Measurements from ENCODE around the gene KCNN3. TPM values are rescaled to one million over a fixed set of nuclear protein-coding genes. Genes with fewer than 3 reads are reported as not detected.
"Not testable (repeated sequence)": the region's sequence is repeated elsewhere in the genome, so short reads cannot be mapped to it uniquely, and the experiment has no call there.

The KCNN3 gene
- total RNA-seq: under 1 TPM; 0.12 to 0.29 TPM
- total RNA-seq: 0.15 to 0.23 reads per million in 2 donors

DNA sequence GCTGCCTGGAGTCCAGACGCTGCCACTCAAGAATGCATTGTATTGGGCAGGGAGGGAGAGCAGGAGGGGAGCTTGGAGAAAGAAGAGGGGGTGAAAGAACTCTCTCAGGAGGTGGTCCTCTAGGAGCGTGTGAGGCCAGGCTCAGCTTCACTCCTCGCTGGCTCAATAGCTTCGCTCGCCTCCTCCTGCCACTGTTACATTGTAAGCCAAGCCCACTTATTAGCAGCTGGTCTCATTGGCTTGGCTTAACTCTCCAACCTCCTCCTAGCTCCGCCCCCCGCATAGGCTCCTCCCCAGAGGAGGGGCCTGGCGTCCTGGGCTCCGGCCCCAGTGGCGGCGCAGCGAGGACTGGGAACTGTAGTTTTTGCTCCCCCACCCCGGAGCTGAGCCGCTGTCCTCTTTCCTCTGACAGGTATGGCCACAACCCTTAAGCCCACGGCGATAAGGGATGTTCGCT is at the start of gene KCNN3:
KCNN3 (minus strand) TSS at position 167 of the 457 bp plus-strand sequence. CDS start 317 bp downstream, outside the sequence.
- no peaks in the 10 kb centered on the region for H3K9me3 ChIP-seq (ENCODE audit: control insufficient read depth, low read length, poor library complexity, severe bottlenecking)
- H3K36me3 Mint-ChIP-seq (ENCODE audit: low read depth): peaks cover 4% of the 10 kb centered on the region
- peak within 1 kb of the TSS; percentile 57 for H3K27ac Mint-ChIP-seq
- ATAC-seq (peak; percentile 99), DNase-seq (peak; percentile 62 to 69 (median 68))
- H3K4me1 Mint-ChIP-seq: peaks cover 21% of the 10 kb centered on the region
- H3K4me3 Mint-ChIP-seq: peak within 1 kb of the TSS; percentile 50
- H3K27me3 Mint-ChIP-seq: peaks cover 88% of the 10 kb centered on the region

- Mint-ChIP-seq H3K27me3 (no peaks in the 10 kb centered on the region), H3K27ac (no peak overlapping the region), H3K4me1 (peaks cover 4% of the 10 kb centered on the region), H3K36me3 (ENCODE audit: low read depth) (peaks cover 5% of the 10 kb centered on the region), H3K4me3 (no peak overlapping the region)
- ATAC-seq: no peak
- no peak for DNase-seq
- H3K9me3 ChIP-seq (ENCODE audit: control insufficient read depth, low read length, poor library complexity, severe bottlenecking): no peaks in the 10 kb centered on the region
These were observed 43.2 kb upstream of the KCNN3 start for GRCh38 chr1:154913273-154913672.

- Mint-ChIP-seq H3K36me3 (ENCODE audit: low read depth) (peaks cover 5% of the 10 kb centered on the region), H3K4me1 (peaks cover 4% of the 10 kb centered on the region), H3K27me3 (no peaks in the 10 kb centered on the region), H3K27ac (no peak overlapping the region), H3K4me3 (no peak overlapping the region)
- DNase-seq (no peak), ATAC-seq (no peak)
- H3K9me3 ChIP-seq (ENCODE audit: control insufficient read depth, low read length, poor library complexity, severe bottlenecking): no peaks in the 10 kb centered on the region
These were observed 42.7 kb upstream of the KCNN3 start for GRCh38 chr1:154912755-154913154.

DNA sequence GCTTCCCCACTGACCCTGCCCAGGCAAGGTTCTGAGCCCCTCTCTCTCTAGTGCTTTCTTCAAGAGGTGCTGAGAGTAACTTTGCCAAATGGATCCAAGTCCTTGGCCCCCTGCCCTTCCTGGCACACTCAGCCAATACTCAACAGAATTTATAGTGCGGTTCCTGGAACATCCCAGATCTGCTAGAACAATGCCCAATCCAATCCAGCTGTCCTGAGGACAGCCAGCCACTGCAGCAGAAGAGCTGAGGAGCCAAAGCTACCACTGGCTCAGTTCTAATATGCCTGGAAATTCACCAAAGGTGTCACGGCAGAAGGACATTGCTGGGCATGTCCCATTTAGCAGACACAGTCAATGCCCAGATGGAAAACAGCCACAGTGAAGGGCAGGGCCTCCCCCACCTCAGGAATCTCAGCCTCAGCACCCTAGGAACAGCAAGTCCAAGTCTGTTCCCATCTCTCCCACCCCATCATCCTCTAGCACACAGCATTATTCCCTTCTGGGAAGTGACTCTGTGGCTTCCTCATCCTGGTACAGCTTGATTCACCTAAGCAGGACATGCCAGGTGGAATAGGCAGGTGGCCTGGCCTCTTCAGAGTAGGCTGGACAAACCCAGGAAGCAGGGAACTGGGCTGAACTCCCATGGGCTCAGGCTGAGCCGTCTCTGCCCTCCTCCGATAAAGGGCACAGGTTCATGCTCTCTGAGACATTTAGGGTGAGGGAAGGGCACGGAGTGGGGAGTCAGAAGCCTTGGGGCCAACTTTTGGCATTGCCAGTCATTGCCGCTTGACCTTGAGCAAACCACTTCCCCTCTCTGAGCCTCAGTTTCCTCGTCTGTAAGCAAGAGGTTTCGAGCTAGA is 41.8 kb upstream of the KCNN3 start:
- ATAC-seq (no peak), DNase-seq (no peak)
- peak overlapping the region; percentile 14 for H3K27ac Mint-ChIP-seq
- H3K4me3 Mint-ChIP-seq: peak overlapping the region; percentile 15
- H3K36me3 Mint-ChIP-seq (ENCODE audit: low read depth): peaks cover 5% of the 10 kb centered on the region
- H3K9me3 ChIP-seq (ENCODE audit: control insufficient read depth, low read length, poor library complexity, severe bottlenecking): no peaks in the 10 kb centered on the region
- no peaks in the 10 kb centered on the region for H3K27me3 Mint-ChIP-seq
- H3K4me1 Mint-ChIP-seq: peaks cover 4% of the 10 kb centered on the region

DNA sequence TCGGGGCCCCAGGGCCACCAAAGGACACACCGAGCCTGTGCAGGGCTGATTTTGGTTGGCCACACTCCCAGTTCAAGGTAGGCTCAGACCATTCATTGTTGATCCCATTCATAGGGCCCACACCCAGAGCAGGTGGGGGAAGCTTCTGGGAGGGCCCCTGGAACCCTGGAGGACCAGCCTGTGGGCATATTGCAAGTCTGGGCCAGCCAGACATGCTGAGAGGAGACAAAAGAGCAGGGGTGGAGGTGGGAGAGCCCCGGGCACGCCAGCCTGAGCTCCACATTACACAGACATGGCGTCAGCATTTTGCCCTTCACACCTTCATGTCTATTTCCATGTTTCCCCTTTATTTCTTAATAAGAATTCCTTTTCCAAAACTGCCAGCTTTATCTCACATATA is 40.8 kb upstream of the KCNN3 start:
- ATAC-seq (no peak), DNase-seq (no peak)
- H3K4me3 Mint-ChIP-seq: no peak overlapping the region
- no peaks in the 10 kb centered on the region for H3K27me3 Mint-ChIP-seq
- H3K27ac Mint-ChIP-seq: no peak overlapping the region
- H3K36me3 Mint-ChIP-seq (ENCODE audit: low read depth): peaks cover 5% of the 10 kb centered on the region
- H3K4me1 Mint-ChIP-seq: peaks cover 4% of the 10 kb centered on the region
- H3K9me3 ChIP-seq (ENCODE audit: control insufficient read depth, low read length, poor library complexity, severe bottlenecking): no peaks in the 10 kb centered on the region

GRCh38 chr1:154908937-154909336 is 38.9 kb upstream of the KCNN3 start:
- ATAC-seq (no peak), DNase-seq (no peak)
- Mint-ChIP-seq H3K27ac (no peak overlapping the region), H3K36me3 (ENCODE audit: low read depth) (peaks cover 5% of the 10 kb centered on the region), H3K4me3 (no peak overlapping the region), H3K4me1 (peaks cover 4% of the 10 kb centered on the region), H3K27me3 (no peaks in the 10 kb centered on the region)
- H3K9me3 ChIP-seq (ENCODE audit: control insufficient read depth, low read length, poor library complexity, severe bottlenecking): no peaks in the 10 kb centered on the region

GRCh38 chr1:154908129-154908528 is 38.0 kb upstream of the KCNN3 start:
- not testable (repeated sequence) for H3K4me1 Mint-ChIP-seq; H3K36me3 Mint-ChIP-seq (ENCODE audit: low read depth); H3K27me3 Mint-ChIP-seq; H3K27ac Mint-ChIP-seq; H3K4me3 Mint-ChIP-seq; DNase-seq; H3K9me3 ChIP-seq (ENCODE audit: control insufficient read depth, low read length, poor library complexity, severe bottlenecking); ATAC-seq

DNA sequence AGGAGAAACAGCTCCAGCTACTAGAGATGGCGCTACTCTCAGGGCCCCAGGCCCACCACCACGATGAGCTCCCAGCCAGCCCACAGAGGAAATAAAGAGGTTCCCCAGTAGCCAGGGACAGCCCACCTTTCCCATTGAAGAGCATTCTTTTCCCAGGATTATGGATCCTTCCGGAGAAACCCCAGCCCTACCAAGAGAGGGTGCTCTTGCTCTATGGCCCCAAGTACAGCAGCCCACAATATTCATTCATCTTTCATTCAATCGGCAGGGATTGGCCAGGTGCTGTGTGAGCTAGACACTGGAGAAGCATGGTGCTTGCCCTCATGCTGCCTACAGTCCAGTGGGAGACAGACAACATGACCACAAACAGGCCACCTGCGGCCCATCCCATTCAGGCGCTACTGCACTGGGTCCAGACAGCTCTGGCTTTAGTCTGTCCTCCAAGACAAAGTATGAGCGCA is 36.6 kb upstream of the KCNN3 start:
- ATAC-seq (no peak), DNase-seq (no peak)
- peaks cover 5% of the 10 kb centered on the region for H3K36me3 Mint-ChIP-seq (ENCODE audit: low read depth)
- no peaks in the 10 kb centered on the region for H3K27me3 Mint-ChIP-seq
- H3K9me3 ChIP-seq (ENCODE audit: control insufficient read depth, low read length, poor library complexity, severe bottlenecking): no peaks in the 10 kb centered on the region
- H3K4me3 Mint-ChIP-seq: no peak overlapping the region
- peaks cover 2% of the 10 kb centered on the region for H3K4me1 Mint-ChIP-seq
- H3K27ac Mint-ChIP-seq: no peak overlapping the region

DNA sequence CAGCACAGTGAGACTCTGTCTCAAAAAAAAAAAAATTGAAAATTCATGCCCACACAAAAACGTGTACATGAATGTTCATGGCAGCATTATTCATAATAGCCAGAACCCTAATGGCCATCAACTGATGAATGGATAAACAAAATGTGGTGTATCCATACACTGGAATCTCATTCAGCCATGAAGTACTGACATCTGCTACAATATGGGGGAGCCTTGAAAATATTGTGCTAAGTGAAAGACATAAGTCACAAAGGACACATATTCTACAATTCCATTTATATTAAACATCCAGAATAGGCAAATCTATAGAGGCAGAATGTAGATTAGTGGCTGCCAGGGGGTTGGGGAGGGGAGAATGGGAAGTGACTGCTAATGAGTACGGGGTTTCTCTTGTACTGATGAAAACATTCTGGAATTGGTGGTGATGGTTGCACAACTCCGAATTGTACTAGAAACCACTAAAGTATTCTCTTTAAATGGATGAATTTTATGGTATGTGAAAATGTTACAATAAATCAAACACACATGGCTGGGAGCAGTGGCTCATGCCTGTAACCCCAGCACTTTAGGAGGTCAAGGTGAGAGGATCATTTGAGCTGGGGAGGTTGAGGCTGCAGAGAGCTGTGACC is 33.0 kb upstream of the KCNN3 start:
- H3K27me3 Mint-ChIP-seq: no peaks in the 10 kb centered on the region
- ATAC-seq: no peak
- no peak overlapping the region for H3K27ac Mint-ChIP-seq

DNA sequence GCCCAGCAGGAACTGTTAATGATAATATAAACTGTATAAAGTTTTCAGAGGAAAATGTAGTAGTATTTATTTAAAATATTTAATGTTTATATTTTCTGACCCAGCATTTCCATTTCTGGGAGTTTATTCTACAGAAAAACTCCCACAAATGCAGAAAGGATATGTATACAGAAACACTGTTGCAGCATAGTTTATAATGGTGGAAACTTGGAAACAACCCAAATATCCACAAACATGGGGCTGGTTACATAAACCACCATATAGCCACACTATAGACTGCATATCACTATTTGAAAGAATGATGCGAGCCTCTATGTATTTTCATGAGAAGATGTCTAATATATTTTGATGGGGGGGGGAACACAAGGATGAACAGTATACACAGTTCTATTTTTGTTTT is 31.5 kb upstream of the KCNN3 start:
- peaks cover 8% of the 10 kb centered on the region for H3K36me3 Mint-ChIP-seq (ENCODE audit: low read depth)
- no peaks in the 10 kb centered on the region for H3K9me3 ChIP-seq (ENCODE audit: control insufficient read depth, low read length, poor library complexity, severe bottlenecking)
- H3K4me1 Mint-ChIP-seq: peaks cover 4% of the 10 kb centered on the region
- H3K4me3 Mint-ChIP-seq: no peak overlapping the region
- no peaks in the 10 kb centered on the region for H3K27me3 Mint-ChIP-seq
- H3K27ac Mint-ChIP-seq: no peak overlapping the region
- ATAC-seq (no peak), DNase-seq (no peak)

More for the DNA sequence above, 33.0 kb upstream of the KCNN3 start:
- Mint-ChIP-seq H3K36me3 (ENCODE audit: low read depth) (peaks cover 8% of the 10 kb centered on the region), H3K4me3 (no peak overlapping the region), H3K4me1 (peaks cover 4% of the 10 kb centered on the region)
- no peaks in the 10 kb centered on the region for H3K9me3 ChIP-seq (ENCODE audit: control insufficient read depth, low read length, poor library complexity, severe bottlenecking)
- DNase-seq: no peak

- no peak overlapping the region for H3K27ac Mint-ChIP-seq
- H3K4me3 Mint-ChIP-seq: no peak overlapping the region
- H3K9me3 ChIP-seq (ENCODE audit: control insufficient read depth, low read length, poor library complexity, severe bottlenecking): no peaks in the 10 kb centered on the region
- no peak for DNase-seq
- H3K27me3 Mint-ChIP-seq: no peaks in the 10 kb centered on the region
- peaks cover 8% of the 10 kb centered on the region for H3K36me3 Mint-ChIP-seq (ENCODE audit: low read depth)
- peaks cover 4% of the 10 kb centered on the region for H3K4me1 Mint-ChIP-seq
- no peak for ATAC-seq
These were observed 29.0 kb upstream of the KCNN3 start for GRCh38 chr1:154899041-154899440.

DNA sequence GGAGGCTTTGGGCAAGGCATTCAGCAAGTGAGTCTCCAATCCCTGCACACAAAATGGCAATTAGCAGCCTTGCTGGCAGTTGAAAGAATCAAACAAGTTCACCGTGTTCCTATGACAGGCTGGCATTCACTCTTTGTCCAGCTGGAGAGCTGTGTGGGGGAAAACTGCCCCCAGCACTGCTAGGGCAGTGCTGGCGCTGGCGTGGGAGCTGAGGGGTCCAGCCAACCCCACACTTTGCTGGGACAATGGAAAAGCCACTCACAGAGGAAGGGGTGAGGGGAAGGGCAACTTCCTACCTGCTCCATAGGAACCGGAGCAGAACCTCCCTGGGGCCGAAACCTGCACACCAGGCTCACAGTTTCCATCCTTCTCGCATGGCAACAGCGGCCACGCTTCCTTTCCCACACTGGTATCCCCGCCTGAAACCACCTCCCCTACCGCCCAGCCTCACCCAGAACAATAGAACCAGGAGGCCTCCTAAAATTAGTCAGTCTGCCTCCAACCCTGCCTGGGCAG is 26.7 kb upstream of the KCNN3 start:
- ATAC-seq: no peak
- no peak overlapping the region for H3K4me3 Mint-ChIP-seq
- H3K4me1 Mint-ChIP-seq: peaks cover 4% of the 10 kb centered on the region
- H3K27me3 Mint-ChIP-seq: no peaks in the 10 kb centered on the region
- H3K9me3 ChIP-seq (ENCODE audit: control insufficient read depth, low read length, poor library complexity, severe bottlenecking): no peaks in the 10 kb centered on the region
- no peak overlapping the region for H3K27ac Mint-ChIP-seq
- DNase-seq: no peak
- peaks cover 8% of the 10 kb centered on the region for H3K36me3 Mint-ChIP-seq (ENCODE audit: low read depth)

DNA sequence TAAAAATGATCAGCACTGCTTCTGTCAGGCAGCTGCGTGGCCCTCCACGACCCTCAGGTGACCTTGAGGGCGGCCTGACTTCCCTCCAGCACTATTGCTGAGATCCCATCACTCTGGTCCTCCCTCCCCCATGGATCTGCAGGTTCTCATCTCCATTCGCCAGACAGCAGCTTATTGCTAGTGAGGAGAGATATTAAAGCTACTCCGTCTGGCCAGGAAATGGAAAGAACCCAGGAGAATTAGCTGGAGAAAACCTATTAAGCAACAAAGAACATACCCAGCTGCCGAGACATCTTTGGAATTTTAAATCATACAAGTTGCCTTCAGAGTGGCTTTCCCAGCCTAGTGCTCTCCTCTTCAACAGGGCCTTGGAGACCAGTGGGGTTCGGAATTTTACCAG is 25.7 kb upstream of the KCNN3 start:
- Mint-ChIP-seq H3K4me1 (peaks cover 4% of the 10 kb centered on the region), H3K4me3 (no peak overlapping the region), H3K27ac (no peak overlapping the region), H3K27me3 (no peaks in the 10 kb centered on the region), H3K36me3 (ENCODE audit: low read depth) (peaks cover 8% of the 10 kb centered on the region)
- DNase-seq (no peak), ATAC-seq (no peak)
- H3K9me3 ChIP-seq (ENCODE audit: control insufficient read depth, low read length, poor library complexity, severe bottlenecking): no peaks in the 10 kb centered on the region

Data from T-helper 17 cell (primary cell).